ENCODE measurements around the gene EIF4G3.

Gene EIF4G3

DNA sequence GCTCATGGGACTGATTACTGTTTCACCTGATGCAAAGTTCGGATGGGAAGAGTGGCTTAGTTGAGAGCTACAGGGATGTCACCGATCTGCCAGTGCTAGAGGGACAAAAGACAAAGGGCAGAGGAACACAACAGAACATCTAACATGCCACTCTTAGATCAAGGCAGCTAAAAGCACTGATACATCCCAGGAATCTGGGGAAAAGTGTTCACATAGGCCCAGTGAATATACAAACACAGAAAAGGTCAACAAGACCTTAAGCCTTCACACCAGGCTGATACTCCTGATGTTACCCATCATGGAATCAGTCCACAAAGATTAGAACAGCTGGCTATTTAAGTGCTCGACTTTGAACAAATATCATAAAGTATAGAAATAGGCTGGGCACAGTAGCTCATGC is 163.2 kb downstream of the EIF4G3 start:
- no peak for TF ChIP-seq ZNF274 (IDR thresholded peaks at IDR 0.05; ENCODE audit: low read depth, low read length)
- no peak overlapping the region for H3K4me3 ChIP-seq (ENCODE audit: low read length)

GRCh38 chr1:21012937-21013336 is 163.8 kb downstream of the EIF4G3 start:
- no peak overlapping the region for H3K4me3 ChIP-seq (ENCODE audit: low read length)
- TF ChIP-seq ZNF274 (IDR thresholded peaks at IDR 0.05; ENCODE audit: low read depth, low read length) = no peak

DNA sequence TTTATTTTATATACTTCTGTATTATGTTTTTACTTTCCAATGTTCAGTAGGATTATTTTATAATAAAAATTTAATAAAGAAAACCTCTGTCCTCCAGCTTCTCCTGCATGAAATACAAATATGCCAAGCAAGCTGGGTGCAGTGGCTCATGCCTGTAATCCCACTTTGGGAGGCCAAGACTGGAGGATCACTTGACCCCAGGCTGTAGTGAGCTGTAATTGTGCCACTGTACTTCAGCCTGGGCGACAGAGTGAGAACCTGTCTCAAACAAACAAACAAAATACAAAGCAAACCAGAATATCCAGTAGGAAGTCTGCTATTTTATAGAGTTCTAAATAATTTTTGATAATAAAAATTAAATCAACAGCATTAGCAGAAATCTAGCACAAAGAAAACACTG is 168.8 kb downstream of the EIF4G3 start:
- no peak for TF ChIP-seq ZNF274 (IDR thresholded peaks at IDR 0.05; ENCODE audit: low read depth, low read length)
- H3K4me3 ChIP-seq (ENCODE audit: low read length) = no peak overlapping the region

- no peak overlapping the region for H3K4me3 ChIP-seq (ENCODE audit: low read length)
- no peak for TF ChIP-seq ZNF274 (IDR thresholded peaks at IDR 0.05; ENCODE audit: low read depth, low read length)
Observed at GRCh38 chr1:21005466-21006239, 171.0 kb downstream of the EIF4G3 start.

DNA sequence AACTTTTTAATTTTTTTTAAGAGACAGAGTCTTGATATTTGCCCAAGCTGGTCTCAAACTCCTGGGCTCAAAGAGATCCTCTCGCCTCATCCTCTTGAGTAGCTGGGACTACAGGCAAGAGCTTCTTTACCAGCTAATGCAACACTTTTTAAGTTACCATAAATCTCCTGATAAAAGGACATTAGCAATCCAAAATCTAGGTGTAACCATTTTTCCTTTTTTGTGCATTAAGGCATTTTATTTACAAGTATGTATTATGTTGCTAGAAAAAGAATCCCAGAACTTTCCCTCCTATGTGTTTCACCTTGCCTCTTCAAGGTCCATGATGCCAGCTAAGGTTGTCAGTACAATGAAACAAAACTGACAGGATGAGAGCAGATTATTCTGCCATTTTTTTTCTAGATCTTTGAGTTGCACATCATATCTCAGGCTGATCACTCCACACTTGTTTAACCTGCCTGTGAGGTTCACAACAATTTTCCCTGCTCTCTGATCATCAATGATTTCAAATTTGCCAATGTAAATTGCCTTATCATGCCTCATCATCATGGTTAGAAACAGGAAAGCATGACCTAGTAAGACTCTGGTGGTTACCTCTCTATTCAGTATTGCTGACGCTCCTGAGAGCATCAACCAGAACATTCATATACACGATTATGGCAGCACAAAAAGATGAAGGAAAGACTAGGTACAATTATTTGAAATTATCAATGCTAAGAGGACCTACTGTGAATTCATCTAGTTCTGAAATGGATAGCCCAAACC is 173.2 kb downstream of the EIF4G3 start:
- no peak overlapping the region for H3K4me3 ChIP-seq (ENCODE audit: low read length)
- no peak for TF ChIP-seq ZNF274 (IDR thresholded peaks at IDR 0.05; ENCODE audit: low read depth, low read length)

GRCh38 chr1:21001042-21001441 is 175.7 kb downstream of the EIF4G3 start:
- no peak overlapping the region for H3K4me3 ChIP-seq (ENCODE audit: low read length)
- no peak for TF ChIP-seq ZNF274 (IDR thresholded peaks at IDR 0.05; ENCODE audit: low read depth, low read length)

DNA sequence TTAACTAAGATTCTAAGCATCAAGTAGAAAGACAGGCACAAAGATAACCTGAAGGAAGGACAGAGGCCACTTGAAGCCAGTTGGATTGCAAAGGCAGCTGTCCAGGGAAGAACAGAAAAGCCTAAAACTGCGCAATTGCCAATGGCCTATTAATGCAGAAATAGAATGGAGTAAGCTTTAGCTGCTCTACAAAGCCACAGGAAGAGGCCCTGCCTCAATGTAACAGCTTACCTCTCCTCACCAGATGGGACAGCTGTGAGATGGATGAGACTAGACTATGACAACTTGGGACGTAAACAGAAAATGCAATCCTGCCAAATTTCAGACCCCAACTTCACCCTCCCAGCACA is 176.5 kb downstream of the EIF4G3 start:
- H3K4me3 ChIP-seq (ENCODE audit: low read length) = no peak overlapping the region
- no peak for TF ChIP-seq ZNF274 (IDR thresholded peaks at IDR 0.05; ENCODE audit: low read depth, low read length)

DNA sequence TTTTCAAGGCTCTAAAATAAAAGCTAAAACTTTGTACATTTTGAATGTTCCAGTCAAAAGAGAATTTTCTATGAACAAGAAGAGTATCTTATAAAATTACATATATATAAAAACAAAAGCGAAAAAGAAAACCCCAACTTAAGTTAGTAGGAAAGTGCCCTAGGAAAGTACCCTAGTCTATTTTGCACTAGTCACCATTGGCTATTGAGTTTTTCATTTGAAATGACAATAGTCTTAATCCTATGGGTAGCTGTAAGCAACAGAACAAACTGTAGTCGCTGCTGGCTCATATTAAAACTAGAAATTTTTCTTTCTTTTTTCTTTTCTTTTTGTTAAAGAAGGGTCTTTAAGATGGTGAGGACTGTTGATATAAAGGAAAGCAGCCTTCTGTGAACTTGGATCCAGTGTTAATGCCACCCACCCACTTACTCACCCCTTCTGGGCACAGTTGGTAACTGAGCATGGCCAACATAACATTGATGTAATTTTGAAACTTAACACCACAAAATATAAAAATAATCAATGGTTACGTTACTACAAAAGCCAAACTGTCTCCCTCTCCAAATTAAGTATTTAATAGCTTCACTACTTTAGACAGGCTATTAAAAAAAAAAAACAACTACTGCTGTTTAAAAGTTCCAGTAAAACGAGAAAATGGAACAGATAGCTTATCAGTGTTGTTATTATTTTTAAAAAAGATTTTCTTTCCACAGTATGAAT is 177.0 kb downstream of the EIF4G3 start:
- TF ChIP-seq ZNF274 (IDR thresholded peaks at IDR 0.05; ENCODE audit: low read depth, low read length) = no peak

GRCh38 chr1:20998826-20999225 is 177.9 kb downstream of the EIF4G3 start:
- TF ChIP-seq ZNF274 (IDR thresholded peaks at IDR 0.05; ENCODE audit: low read depth, low read length) = no peak
- no peak overlapping the region for H3K4me3 ChIP-seq (ENCODE audit: low read length)

More for the DNA sequence above, 177.0 kb downstream of the EIF4G3 start:
- no peak overlapping the region for H3K4me3 ChIP-seq (ENCODE audit: low read length)

GRCh38 chr1:20997602-20998224 is 179.0 kb downstream of the EIF4G3 start:
- no peak overlapping the region for H3K4me3 ChIP-seq (ENCODE audit: low read length)
- TF ChIP-seq ZNF274 (IDR thresholded peaks at IDR 0.05; ENCODE audit: low read depth, low read length) = no peak

- H3K4me3 ChIP-seq (ENCODE audit: low read length) = no peak overlapping the region
- no peak for TF ChIP-seq ZNF274 (IDR thresholded peaks at IDR 0.05; ENCODE audit: low read depth, low read length)
Observed at GRCh38 chr1:20996554-20996953, 180.1 kb downstream of the EIF4G3 start.

- TF ChIP-seq ZNF274 (IDR thresholded peaks at IDR 0.05; ENCODE audit: low read depth, low read length) = no peak
- H3K4me3 ChIP-seq (ENCODE audit: low read length) = no peak overlapping the region
Observed at GRCh38 chr1:20993716-20994575, 182.8 kb downstream of the EIF4G3 start.

- TF ChIP-seq ZNF274 (IDR thresholded peaks at IDR 0.05; ENCODE audit: low read depth, low read length) = no peak
- H3K4me3 ChIP-seq (ENCODE audit: low read length) = no peak overlapping the region; the same call in 1 of the 2 replicates
Observed at GRCh38 chr1:20992322-20993056, 184.2 kb downstream of the EIF4G3 start.

Measured in GM08714 (cell line).